Measurements from ENCODE around the gene B3GLCT.
A peak's percentile ranks its signal among the peaks of the same experiment; 100 is the strongest.

Gene B3GLCT

DNA sequence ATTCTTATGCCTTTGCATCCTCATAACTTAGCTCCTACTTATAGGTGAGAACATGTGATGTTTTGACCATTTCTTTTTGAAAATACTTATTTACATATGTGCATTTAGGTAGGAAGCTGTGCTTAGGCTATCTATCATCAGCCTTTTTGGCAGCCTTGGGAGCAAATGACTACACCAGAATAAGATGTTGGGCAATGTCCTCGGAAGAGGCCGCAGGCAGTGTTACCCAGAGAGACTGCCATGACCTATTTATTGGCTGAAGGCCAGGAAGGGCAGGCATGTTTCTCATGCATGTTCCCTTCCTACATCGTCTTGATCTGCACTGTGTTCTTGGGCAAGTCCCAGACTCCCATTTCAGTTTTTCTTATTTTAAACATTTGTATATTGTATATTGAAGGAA lies 122.3 kb downstream of the B3GLCT start:
- DNase-seq (ENCODE audit: low read depth), result peak; percentile 90
- no peak overlapping the region for H3K4me3 ChIP-seq (ENCODE audit: low read depth, low read length)
- TF ChIP-seq, protein P1, sequence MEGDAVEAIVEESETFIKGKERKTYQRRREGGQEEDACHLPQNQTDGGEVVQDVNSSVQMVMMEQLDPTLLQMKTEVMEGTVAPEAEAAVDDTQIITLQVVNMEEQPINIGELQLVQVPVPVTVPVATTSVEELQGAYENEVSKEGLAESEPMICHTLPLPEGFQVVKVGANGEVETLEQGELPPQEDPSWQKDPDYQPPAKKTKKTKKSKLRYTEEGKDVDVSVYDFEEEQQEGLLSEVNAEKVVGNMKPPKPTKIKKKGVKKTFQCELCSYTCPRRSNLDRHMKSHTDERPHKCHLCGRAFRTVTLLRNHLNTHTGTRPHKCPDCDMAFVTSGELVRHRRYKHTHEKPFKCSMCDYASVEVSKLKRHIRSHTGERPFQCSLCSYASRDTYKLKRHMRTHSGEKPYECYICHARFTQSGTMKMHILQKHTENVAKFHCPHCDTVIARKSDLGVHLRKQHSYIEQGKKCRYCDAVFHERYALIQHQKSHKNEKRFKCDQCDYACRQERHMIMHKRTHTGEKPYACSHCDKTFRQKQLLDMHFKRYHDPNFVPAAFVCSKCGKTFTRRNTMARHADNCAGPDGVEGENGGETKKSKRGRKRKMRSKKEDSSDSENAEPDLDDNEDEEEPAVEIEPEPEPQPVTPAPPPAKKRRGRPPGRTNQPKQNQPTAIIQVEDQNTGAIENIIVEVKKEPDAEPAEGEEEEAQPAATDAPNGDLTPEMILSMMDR (conservative IDR thresholded peaks at IDR 0.05; ENCODE audit: low read depth, low read length), result no peak

- TF ChIP-seq, protein P1 (conservative IDR thresholded peaks at IDR 0.05; ENCODE audit: low read depth, low read length), result no peak
- DNase-seq (ENCODE audit: low read depth), result no peak
- H3K4me3 ChIP-seq (ENCODE audit: low read depth, low read length), result no peak overlapping the region
Observed at GRCh38 chr13:31322702-31323405, 123.1 kb downstream of the B3GLCT start.

GRCh38 chr13:31327182-31327860 lies 127.5 kb downstream of the B3GLCT start:
- no peak overlapping the region for H3K4me3 ChIP-seq (ENCODE audit: low read depth, low read length)
- no peak for DNase-seq (ENCODE audit: low read depth)
- TF ChIP-seq, protein P1 (conservative IDR thresholded peaks at IDR 0.05; ENCODE audit: low read depth, low read length), result no peak

DNA sequence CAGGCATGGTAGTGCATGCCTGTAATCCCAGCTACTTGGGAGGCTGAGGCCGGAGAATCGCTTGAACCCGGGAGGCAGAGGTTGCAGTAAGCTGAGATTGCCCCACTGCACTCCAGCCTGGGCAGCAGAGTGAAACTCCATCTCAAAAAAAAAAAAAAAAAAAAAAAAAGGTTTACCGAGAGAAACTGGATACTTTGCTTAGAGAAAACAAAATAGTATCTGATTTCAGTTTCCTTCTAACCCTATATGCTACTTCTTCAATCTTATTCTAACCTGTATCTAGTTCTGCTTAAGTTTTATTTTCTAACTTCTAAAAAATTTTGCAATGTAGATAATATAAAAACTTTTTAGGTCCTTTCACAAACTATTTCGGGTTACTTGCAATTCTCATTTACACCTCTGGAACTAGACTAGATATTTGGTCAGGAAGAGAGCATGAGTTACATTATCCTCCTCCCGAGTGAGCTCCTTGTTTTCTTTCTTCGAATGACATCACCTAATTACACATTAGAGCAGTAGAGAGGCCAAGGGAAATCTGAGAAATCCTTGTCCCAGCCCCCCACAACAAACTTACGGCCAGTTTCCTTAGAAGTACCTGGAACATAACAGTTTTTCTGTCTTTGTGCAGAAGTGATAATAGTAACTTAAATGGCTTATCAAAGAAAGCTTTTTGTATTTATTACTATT lies 128.9 kb downstream of the B3GLCT start:
- TF ChIP-seq, protein P1 (conservative IDR thresholded peaks at IDR 0.05; ENCODE audit: low read depth, low read length), result no peak
- DNase-seq (ENCODE audit: low read depth), result peak; percentile 64

DNA sequence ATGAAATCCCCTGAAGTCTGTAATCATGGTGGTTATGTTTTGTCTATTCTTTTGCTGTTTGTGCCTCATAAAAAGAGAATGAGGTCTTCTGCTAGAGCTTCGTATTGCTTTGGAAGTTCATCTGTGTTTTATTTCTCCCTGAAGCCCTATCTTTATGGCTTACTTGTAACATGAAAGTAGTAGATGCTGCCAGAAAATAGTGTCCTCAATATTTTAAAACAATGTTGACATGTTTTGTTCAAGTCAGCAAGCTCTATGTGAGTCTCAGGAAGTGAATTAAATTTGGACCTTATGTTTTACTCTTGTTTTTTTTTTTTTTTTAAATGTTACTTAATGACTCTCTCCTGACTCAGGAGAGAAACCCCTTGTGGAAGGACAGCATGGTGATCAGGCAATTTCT lies 130.5 kb downstream of the B3GLCT start:
- H3K4me3 ChIP-seq (ENCODE audit: low read depth, low read length), result no peak overlapping the region
- no peak for DNase-seq (ENCODE audit: low read depth)

More for the DNA sequence above, 128.9 kb downstream of the B3GLCT start:
- no peak overlapping the region for H3K4me3 ChIP-seq (ENCODE audit: low read depth, low read length)

DNA sequence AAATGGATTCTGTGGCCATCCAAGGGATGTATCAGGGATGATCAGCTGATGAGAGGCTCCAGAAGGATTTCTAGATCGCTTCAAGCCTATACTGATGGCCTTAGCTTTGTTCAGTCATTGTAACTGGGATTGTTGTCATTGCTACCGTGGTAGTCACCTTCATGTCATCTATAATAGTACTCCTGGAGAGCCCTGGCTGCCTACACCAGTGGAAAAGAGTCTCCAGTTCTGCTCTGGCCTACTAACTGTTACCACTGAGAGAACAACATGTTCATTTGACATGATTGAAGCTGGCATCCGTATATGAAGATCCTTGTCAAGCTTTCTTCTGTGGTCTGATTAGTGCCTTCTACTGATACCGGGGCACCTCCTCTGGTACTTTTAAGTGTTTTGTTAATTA lies 131.3 kb downstream of the B3GLCT start:
- no peak for DNase-seq (ENCODE audit: low read depth)
- H3K4me3 ChIP-seq (ENCODE audit: low read depth, low read length), result no peak overlapping the region
- TF ChIP-seq, protein P1 (conservative IDR thresholded peaks at IDR 0.05; ENCODE audit: low read depth, low read length), result no peak

More for the DNA sequence above, 130.5 kb downstream of the B3GLCT start:
- TF ChIP-seq, protein P1 (conservative IDR thresholded peaks at IDR 0.05; ENCODE audit: low read depth, low read length), result no peak

Measured in choroid plexus epithelial cell (primary cell).